Mammary epithelial cell (primary cell): ENCODE data around the gene UBXN10.

Experiments
- CTCF ChIP-seq, 2 donors: IDR thresholded peaks in 1 of 2; conservative IDR thresholded peaks in 1 of 2; 2 replicates each; pipeline ENCODE4 v1.5.1; 2011 to 2012; ENCODE audit warnings: inconsistent platforms in 2 of 2, low read length in 2 of 2, mild to moderate bottlenecking in 2 of 2, control low read depth in 1 of 2, low read depth in 1 of 2; ENCODE audit not compliant: insufficient read depth in 1 of 2; ENCODE audit errors: extremely low read depth in 1 of 2
- EZH2 ChIP-seq: IDR thresholded peaks from 2 replicates; pipeline ENCODE4 v1.6.1; 2012; ENCODE audit warnings: low read length, inconsistent platforms, borderline replicate concordance

- TF ChIP-seq CTCF (conservative IDR thresholded peaks at IDR 0.05 in 1 of 2, IDR thresholded peaks at IDR 0.05 in 1 of 2; ENCODE audit: extremely low read depth in 1 of 2, insufficient read depth in 1 of 2, low read depth in 1 of 2, low read length in 2 of 2) (no peak), EZH2 (no peak)
These were observed 5.6 kb upstream of the UBXN10 start for GRCh38 chr1:20180129-20180843.
